GM18502 (cell line): ENCODE data around the gene RAF1.

Experiments
- ATAC-seq: cut with Tn5 transposase; IDR thresholded peaks from one replicate; pipeline ENCODE4 v1.9.1; 2021; ENCODE audit warnings: mild to moderate bottlenecking; ENCODE audit not compliant: unreplicated experiment, poor library complexity

RAF1 gene

DNA sequence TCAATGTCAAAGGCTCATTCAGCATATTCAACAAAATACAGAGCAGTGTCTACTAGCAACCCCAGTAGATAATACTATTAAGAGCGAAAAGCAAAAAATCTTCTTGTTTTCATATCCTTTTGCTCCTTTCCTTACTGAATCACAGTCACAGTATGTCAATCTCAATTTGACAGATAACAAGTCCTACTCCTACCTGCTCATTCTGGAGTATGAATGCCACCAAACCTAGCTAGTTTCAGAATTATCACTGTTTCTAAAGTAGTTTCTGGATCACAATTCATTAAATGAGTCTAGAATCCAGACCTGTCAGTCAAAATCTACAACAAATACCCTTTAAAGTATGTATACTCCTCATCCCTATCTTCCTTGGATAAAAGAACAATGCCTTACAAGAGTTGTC, 55.5 kb downstream of the RAF1 start:
- no peak for ATAC-seq

DNA sequence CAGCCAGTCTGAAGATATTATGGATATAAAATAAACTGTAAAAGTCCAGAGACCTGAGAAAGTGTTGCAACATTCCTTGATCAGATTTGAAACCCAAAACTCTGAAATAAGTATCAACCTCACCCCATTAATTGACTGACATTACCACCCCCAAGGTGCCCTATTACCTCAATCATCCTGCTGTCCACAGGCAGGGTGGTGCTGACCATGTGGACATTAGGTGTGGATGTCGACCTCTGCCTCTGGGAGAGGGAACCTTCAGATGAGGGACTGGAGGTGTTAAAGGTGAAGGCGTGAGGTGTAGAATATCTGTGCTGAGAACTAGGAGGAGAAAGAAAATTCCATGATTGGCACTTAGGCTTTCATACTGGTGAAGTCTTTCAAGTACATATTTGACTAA, 59.9 kb downstream of the RAF1 start:
- no peak for ATAC-seq

DNA sequence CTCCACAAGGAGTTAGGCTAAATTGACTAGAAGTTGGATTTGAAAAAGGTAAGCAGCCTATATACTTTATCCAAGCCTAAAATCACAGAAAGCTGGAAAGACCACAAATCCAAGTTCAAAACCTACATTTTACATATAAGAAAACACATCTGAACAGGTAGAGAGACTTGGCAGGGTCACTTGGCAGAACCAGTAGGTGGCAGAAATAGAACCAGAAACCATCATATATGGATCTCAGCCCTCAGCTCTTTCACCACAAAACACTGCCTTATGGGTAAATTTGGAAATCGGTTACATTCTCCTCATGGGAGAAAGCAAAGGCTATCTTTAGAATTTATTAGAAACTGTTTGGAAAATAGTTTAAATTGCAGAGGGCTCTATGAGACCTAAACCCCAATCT, 62.8 kb downstream of the RAF1 start:
- ATAC-seq: no peak

DNA sequence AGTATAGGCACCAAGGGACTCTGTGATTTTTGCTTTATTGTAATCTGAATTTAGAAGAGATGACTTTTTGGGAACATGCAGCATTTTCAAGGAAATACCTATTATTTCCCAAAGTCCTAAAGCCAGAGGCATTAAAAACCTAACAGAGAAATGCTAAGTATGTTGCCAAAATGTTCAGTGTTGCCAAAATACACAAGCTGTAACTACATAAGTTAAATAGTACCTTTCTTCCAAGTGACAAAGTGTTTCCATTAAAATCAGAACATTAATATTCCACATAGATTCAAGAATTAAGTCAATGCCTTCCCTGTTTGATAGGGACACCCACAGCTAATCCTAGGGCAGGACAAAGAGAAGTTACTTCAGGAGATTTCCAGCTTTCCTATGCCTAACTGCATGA, 65.0 kb downstream of the RAF1 start:
- ATAC-seq: no peak

DNA sequence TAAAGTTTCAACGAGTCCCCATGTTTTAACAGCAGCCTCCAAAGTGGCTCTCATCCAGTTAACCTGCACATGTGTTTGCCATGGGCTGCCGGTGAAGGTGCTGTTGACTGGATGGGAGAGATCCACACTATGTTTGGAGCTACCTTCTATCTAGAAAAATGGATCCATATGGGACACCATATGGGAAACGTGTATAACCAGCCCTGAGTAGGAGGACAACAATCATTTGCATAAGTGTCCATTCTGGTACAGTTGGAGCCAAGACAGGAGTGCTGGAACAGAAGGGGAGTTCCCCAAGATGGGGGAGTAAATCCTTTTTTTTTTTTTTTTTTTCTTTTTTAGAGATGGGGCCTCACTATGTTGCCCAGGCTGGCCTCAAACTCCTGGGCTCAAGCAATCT, 70.4 kb downstream of the RAF1 start:
- ATAC-seq: no peak

DNA sequence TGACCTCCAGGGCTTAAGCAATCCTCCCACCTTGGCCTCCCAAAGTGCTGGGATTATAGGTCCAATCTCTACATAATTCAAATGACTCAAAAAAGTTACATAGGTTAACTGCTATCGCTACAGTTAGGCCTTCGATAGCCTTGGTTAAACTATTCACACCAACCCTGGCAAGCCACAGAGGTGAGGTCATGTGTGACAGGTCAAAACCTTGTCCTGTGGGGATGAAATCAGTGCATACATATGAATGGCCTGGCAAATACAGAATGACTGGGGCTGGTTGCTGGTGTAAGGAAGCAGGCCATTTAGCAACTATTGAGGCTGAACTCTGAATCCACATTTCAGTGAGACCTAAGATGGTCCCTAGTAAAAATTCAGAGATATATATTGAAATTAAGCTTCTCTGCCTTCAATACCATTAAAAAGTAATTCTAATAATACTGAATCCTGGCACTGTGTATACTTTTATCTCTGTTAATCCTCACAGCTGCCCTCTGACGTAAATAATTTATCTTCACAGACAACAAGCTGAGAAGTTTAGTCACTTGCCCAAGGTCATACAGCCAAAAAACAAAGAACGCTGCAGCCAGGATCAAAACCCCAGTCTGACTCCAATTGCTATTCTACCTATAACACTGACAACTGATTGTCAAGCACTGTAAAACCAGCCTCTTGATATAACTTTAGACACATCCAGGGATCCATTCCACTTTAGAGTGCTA, 71.8 kb downstream of the RAF1 start:
- ATAC-seq: no peak

DNA sequence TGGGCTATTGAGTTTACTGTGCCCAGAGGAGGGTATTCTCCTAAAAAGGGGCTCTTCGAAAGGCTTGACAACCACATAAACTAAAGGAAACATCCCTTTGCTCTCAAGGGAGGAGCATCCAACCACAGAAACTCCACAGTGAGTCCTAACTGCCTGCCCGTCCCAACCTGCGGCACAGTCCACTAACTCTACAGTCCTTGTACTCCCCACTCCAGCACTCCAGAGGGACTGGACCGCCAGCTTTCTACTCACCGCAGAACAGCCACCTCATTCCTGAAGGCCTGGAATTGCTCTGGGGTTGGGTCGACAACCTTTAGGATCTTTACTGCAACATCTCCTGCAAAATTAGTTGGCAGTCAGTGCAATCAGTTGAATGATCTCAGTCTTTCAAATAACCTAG, 72.5 kb downstream of the RAF1 start:
- ATAC-seq: no peak

DNA sequence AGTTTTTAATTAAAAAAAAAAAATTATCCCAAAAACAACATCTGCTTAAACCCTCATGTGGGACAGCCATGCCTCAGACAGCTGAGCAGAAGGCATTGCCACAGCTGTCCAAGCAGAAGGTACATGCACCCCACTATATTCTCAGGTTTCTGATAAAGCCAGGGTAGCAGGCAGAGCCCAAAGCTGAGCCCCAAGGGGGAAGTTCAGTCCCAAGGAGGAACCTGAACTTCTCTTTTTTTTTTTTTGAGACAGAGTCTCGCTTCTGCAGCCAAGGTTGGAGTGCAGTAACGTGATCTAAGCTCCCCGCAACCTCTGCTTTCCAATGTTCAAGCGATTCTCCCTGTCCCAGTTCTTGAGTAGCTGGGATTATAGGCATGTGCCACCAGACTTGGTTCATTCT, 73.8 kb downstream of the RAF1 start:
- no peak for ATAC-seq

DNA sequence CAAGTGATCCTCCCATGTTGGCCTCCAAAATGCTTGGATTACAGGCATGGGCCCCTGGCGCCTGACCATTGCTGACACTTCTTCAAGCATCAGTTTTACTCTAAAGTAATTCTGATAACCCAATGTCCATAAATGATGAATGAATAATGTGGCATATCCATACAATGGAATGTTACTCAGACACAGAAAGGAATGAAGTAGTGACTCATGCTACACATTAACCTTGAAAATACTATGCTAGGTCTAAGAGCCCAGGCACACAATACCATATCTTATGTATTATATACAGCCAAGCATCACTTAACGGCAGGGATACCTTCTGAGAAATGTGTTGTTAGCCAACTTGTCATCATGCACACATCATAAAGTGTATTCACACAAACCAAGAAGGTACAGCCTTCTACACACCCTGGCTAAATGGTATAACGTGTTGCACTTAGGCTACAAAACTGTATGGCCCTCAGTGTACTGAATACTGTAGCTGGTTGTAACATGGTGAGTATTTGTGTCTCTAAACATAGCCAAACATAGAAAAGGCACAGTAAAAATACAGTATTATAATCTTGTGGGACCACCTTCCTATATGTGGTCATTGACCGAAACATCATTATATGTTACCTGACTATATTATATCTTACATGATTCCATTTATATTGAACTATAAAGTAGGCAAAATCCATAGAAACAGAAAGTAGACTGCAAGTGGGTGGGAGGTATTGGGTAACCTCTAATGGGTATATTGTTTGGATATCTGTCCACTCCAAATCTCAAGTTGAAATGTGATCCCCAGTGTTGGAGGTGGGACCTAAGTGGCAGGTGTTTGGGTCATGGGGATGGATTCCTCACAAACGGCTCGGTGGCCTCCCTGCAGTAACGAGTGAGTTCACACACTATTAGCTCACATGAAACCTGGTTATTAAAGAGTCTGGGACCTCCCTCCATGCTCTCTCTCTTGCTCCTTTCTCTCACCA, 75.6 kb downstream of the RAF1 start:
- ATAC-seq: no peak

DNA sequence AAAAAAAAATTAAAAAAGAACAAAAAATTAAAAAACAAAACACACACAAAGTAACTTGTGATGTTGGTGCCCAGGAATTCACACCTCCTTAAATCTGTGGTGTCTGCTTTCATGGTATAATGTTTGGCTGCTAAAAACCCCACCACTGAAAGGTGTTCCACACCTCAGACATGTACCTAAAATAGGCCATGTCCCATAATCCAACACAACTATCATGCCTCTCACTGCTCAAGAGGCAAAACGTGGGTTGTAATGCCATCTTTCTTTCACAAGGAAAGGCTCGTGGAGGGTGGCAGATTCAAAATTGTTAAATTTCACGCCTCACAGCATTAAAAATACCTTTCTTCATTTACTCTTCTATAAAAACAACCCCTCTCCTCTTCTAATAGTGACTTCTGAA, 77.5 kb downstream of the RAF1 start:
- ATAC-seq: no peak

DNA sequence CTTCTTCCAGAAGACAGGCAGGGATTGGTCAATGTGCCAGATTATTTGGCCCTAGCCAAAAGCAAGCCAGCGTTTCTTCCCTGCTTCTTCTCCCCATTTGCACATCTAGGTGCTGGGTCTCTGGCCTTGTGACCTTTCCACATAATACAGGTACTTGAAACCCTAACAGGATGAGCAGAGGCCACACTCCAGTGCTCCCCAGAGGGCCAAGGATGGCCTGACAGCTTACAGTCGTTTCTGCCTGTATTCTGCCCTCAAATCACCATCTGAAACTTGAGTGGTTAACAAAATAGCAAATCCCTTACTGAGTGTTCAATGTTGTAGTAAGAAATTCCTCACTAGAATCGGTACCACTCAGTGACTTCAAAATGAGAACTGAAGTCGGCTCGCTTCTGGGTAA, 77.9 kb downstream of the RAF1 start:
- peak; percentile 59 for ATAC-seq

DNA sequence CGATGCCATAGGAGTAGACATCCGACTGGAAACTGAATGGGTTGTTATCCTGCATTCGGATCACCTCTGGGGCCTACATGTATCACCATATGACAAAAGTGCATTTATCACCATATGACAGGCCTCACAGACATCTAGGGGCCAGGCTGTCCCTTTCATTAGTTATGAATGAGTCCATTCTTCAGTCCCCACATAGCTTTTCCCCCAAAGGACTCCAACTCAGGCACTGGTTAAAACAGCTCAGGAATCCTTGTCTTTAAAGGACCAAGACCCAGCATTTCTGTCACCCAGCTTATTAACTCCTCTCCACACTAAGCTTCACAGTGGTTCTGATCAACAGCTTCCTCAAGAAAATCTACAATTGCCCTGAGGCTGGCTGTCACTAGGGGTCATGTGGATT, 78.7 kb downstream of the RAF1 start:
- ATAC-seq: no peak

DNA sequence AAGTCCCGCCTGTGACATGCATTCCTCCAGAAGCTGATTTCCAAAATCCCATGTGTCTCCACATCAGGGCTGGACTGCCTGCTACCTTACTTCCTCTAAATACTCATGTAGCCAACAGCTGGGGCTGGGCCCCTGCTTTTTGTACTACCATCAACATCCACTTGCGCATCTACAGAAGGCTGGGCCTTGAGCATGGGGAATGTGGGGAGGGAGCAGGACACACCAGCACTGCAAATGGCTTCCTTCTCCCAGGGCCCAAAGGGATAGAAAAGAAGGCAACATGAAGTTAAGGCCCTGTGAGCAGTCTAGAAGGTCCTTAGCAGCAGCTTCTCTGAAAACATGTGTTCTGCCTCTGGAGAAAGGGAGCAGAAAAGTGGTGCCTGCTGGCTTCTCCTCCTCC, 79.8 kb downstream of the RAF1 start:
- no peak for ATAC-seq

DNA sequence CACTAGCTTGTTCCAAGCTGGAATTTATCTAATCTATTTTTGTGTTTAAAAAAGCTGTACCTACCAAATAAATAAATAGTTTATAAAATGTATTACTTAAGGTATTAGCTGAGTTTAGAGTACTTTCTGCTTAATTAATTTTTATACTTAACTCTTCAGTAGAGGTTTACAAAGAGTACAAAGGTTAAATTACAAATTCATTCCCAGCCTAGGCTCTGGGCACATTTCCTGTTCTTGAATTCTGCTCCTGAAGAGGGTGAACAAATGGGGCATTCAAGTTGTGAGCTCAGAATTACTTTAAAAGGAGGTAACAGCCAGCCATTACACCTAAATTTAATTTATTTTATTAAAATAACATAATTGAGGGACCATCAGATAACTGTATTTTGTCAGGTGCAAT, 80.6 kb downstream of the RAF1 start:
- ATAC-seq: no peak

DNA sequence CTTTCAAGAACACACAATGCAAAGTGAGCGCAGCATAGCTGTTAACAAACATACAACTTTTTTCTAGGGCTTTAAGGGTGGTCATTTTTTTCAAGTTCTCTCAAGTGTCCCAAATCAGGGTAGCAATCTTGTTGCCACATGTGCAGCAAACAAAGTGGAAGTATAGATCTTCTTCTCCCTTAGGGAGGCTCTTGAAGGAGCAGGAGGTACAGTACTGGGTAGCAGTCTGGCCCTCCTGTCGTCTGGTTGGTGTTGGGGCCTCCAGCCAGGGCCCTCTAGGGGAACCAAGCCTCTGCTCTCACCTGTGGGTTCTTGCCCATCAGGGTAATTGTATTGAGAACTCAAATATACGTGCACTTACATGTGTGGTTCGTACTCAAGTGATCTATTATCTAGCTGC, 81.2 kb downstream of the RAF1 start:
- no peak for ATAC-seq

DNA sequence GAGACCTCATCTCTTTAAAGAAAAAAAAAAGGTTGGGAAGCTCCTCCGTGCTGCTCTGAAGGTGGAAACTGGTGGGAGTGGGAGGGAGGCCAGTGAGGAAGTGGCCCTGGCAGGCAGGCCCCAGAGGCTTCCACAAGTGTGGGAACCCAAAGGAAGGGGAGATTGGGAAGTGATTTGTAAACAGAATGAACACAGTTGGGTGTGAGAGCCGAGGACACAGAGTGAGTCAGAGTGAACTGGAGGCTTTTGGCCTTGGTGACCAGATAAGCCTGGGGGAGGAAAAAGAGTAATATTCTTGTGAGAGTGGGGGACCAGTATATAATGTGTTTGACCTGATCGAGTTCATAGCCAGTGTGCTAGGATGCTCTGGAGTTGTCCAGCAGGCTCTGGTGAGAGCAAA, 84.0 kb downstream of the RAF1 start:
- ATAC-seq: no peak

DNA sequence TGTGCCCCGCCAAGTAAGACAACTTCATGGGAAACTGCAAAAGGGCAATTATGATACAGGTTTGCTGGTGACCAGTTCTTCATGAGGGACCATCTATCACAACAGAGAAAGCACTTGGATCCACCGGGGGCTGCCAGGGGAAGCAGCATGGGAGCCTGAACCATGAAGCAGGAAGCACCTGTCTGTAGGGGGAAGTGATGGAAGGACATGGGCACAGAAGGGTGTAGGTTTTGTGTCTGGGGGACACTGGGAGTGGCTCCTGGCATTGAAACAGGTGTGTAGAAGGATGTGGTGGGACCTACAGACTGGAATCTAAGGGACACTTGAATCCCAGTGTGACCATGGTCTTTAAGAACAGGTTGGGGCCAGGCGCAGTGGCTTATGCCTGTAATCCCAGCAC, 84.5 kb downstream of the RAF1 start:
- no peak for ATAC-seq

DNA sequence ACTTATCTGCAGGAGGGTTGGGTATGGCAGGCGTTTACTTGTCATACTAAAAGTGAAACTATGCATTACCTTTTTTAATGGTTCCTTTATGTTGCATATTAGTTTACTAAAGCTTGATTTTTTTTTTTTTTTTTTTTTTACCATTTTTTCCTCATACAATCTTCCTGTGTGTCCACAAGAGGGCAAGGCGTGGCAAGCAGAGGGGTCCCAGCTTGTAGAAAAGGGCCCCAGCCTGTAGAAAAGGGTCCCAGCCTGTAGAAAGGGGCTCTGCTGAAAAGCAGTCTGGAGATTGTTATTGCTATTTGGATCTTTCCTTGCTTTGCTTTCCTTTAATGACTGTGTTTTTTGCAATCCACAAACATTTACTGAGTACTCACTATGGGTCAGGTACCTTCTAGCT, 85.2 kb downstream of the RAF1 start:
- ATAC-seq: no peak

DNA sequence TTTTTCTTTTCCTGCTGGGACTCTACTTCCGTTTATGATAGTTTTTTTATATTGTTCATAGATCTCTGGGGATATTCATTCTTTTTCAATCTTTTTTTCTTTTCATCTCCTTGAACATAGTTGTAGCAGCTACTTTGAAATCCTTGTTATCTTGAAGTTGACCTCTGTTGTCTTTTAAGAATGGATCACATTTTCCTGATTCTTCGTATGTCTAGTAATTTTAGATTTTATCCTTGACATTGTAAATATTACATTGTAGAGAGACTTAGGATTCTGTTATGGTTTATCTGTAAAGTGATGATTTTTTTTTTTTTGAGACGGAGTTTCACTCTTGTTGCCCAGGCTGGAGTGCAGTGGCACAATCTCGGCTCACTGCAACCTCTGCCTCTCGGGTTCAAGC, 86.5 kb downstream of the RAF1 start:
- ATAC-seq: no peak

DNA sequence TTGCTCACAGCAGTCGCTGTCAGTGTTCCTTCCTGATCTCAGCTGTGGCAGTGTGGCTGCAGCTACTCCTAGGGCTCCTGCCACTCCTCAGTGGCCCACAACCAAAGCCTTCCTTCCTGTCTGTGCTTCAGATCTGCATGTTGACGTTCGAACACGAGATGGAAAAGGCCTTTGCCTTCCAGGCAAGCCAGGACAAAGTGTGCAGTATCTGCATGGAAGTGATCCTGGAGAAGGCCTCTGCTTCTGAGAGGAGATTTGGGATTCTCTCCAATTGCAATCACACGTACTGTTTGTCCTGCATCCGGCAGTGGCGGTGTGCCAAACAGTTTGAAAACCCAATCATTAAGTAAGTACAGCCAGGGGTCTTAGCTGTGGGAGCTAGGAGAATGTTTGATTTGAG, 89.3 kb downstream of the RAF1 start:
- ATAC-seq: no peak

DNA sequence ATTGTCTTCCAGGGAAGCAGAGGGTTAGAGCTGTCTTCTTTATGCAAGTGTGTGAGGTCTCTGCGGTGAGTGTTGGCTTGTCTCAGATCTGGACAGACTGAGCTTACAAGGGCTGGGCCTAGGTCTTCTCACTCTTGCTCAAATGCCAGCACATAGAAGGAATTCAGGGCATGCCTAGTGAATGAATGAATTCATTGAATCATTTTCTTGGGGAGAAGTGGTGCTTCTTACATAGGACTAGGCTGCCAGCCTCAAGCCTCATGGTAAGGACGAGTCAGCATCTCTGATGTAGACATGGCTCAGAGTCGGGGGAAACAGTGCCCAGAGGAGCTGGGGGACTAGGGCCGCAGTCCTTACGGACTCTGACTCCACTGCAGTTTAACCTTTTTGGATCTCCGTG, 89.8 kb downstream of the RAF1 start:
- ATAC-seq: no peak

DNA sequence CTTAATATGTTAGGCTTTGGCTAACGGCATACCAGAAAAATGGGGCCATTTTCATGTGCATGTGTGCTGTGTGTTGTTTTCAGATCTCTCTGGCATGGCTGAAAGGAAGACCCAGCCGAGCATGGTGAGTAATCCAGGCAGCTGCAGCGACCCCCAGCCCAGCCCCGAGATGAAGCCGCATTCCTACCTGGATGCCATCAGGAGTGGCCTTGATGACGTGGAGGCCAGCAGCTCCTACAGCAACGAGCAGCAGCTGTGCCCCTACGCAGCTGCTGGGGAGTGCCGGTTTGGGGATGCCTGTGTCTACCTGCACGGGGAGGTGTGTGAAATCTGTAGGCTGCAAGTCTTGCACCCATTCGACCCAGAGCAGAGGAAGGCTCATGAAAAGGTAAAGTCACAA, 91.9 kb downstream of the RAF1 start:
- ATAC-seq: no peak
